NOMO-1 treated with DMSO at 0.1 percent for 48 hours (cell line): ENCODE measurements around the gene SYNGR3.
"Not testable (repeated sequence)": the region's sequence is repeated elsewhere in the genome, so short reads cannot be mapped to it uniquely, and the experiment has no call there.

Experiments
- DNase-seq: peaks from one replicate; lab custom pipeline; 2025; ENCODE audit not compliant: unreplicated experiment; lab: John Stamatoyannopoulos, UW

Gene SYNGR3

GRCh38 chr16:2008009-2008526, 18.3 kb downstream of the SYNGR3 start:
- DNase-seq, result peak; percentile 25

DNA sequence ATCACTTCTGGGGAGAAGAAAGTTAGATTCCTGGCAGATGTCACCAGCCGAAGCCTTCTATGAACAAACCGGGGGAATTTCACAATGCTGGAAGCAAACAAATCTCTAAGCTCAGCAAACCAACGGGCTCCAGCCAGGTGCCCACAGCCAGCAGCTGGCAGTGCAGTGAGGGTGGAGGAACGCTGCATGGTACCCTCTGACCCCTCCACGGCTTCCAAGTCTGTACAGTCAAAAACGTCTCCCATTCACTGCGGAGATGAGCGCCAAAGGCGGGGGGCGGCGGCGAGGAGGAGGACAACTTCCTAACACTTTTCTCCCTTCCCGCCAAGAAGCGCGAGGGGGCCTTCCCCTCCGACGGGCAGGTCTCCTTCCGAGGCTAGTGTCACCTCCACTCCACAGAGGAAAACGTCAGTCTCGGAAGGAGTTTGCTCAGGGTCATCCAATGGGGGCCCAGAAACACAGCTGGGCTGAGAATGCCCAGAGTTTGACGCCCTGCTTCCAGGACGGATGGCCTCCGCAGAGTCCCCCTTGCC, 18.9 kb downstream of the SYNGR3 start:
- peak; percentile 31 for DNase-seq

- DNase-seq, result no peak
Measured at GRCh38 chr16:2009164-2009711, 19.5 kb downstream of the SYNGR3 start.

- DNase-seq, result peak; percentile 77
Measured at GRCh38 chr16:2009791-2010510, 20.2 kb downstream of the SYNGR3 start, which contains the start of gene ZNF598. Gene ZNF598, minus strand, starts transcription at chr16:2009821.

GRCh38 chr16:2011726-2012125, 22.0 kb downstream of the SYNGR3 start:
- not testable (repeated sequence) for DNase-seq

DNA sequence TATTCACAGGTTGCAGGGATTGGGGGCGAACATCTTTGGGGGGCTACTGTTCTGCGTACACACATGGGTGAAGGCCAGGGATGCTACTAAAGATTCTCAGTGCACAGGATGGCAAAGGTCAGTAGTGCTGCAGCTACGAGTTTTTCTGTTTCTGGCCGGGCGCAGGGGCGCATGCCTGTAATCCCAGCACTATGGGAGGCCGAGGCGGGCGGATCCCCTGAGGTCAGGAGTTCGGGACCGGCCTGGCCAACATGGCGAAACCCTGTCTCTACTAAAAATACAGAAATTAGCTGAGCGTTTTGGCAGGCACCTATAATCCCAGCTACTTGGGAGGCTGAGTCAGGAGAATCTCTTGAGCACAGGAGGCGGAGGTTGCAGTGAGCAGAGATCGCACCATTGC, 23.8 kb downstream of the SYNGR3 start:
- DNase-seq, result no peak

- DNase-seq, result peak; percentile 90
Measured at GRCh38 chr16:2015117-2015946, 25.6 kb downstream of the SYNGR3 start.

DNA sequence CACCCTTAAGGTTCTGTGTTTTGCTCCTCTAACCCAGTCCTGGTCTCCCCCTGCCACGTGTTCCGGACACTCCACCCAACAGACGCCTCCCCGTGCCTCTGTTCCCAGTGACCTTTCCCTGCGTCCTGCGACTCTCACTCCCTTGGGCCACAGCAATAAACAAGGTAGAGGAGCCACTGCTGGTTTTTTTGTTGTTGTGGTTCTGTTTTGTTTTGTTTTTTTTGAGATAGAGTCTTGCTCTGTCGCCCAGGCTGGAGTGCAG, 26.1 kb downstream of the SYNGR3 start:
- DNase-seq, result no peak

GRCh38 chr16:2016407-2016922, 26.7 kb downstream of the SYNGR3 start:
- DNase-seq, result no peak

- no peak for DNase-seq
Measured at GRCh38 chr16:2019518-2019920, 29.7 kb downstream of the SYNGR3 start, which contains the start of gene NPW. Gene NPW, plus strand, starts transcription at chr16:2019785.

GRCh38 chr16:2019921-2020831, 30.4 kb downstream of the SYNGR3 start:
- DNase-seq, result no peak

DNA sequence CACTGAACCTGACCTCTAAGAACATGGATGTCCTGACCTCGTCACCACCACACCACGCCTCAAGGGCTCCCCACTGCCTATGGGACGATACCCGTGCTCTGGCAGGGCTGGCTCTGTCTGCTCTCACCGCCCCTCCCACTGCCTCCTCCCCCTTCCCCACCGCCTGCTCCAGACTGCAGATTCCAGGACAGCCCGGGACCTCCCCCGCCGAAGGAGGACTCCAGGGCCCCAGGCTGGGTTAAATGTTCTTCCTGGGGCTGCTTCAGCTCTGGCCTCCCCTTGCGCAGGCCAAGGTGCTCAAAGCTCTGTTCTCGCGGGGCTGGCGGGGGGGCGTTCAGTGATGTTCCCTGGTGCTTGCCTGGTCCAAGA, 32.9 kb downstream of the SYNGR3 start:
- DNase-seq, result no peak

GRCh38 chr16:2023092-2024031, 33.6 kb downstream of the SYNGR3 start:
- peak; percentile 76 for DNase-seq

- DNase-seq, result no peak
Measured at GRCh38 chr16:2024032-2024420, 34.3 kb downstream of the SYNGR3 start.

GRCh38 chr16:2025251-2025650, 35.5 kb downstream of the SYNGR3 start:
- no peak for DNase-seq

DNA sequence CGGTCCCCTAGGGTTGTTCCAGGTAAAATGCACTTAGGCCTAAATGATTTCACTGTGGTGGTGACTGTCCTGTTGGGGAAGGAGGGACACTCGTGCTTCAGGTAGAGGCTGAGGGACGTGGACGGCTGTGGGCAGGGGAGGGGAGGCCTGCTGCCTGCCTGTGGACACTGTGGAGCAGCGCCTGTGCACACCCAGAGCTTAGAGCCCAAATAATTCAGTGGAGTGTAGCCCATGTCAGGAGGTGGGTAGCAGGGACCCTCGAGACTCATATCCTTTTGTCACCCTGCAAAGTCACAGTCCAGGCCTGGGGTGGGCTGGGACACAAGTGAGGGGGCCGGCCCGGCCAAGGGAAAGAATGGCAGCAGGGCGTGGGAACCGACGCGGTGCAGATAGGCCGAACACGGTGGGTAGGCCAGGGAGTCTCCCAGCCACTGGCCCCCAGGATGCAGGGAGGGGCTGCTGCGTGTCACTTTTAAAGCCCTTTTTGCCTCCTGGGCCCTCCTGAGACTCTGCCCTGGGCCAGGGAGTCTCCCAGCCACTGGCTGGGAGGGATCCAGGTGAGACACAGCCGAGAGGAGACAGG, 36.2 kb downstream of the SYNGR3 start:
- DNase-seq, result no peak

- no peak for DNase-seq
Measured at GRCh38 chr16:2026461-2027023, 36.8 kb downstream of the SYNGR3 start, which contains the start of gene NHERF2. Gene NHERF2, plus strand, starts transcription at chr16:2026902. Its CDS starts 104 bp downstream, at chr16:2027006.
